Ovary (tissue), 9 donors: Measurements from ENCODE around the gene ATP2C2. TPM values are rescaled to one million over a fixed set of nuclear protein-coding genes. Genes with fewer than 3 reads are reported as not detected.

ENCODE experiments used
- DNase-seq, 5 donors: peaks; one replicate each; pipeline ENCODE4 v3.0.0-alpha.2; 2019 to 2020
- H3K27ac ChIP-seq, 2 donors: fragments of 200-600 bp; one replicate each; pipeline versions ENCODE4 v1.5.1 to v1.8.0; 2019 to 2022
- H3K27me3 ChIP-seq: fragments of 200-600 bp; one replicate; pipeline ENCODE4 v1.8.0; 2022
- H3K36me3 ChIP-seq: fragments of 200-600 bp; sonication (generic); one replicate; pipeline ENCODE4 v1.5.1; 2019
- H3K4me1 ChIP-seq: one replicate; pipeline ENCODE4 v1.8.1; 2013; ENCODE audit warnings: mild to moderate bottlenecking, moderate library complexity; ENCODE audit not compliant: insufficient read depth
- H3K4me3 ChIP-seq: fragments of 200-600 bp; sonication (generic); one replicate; pipeline ENCODE4 v1.5.1; 2017
- H3K9me3 ChIP-seq, 2 donors: fragments of 200-600 bp in 1 of 2; sonication (generic) in 1 of 2; one replicate each; pipeline versions ENCODE4 v1.5.1 to v1.8.1; 2013 to 2019; ENCODE audit warnings: mild to moderate bottlenecking in 1 of 2, moderate library complexity in 1 of 2
- EP300 ChIP-seq: sonication (generic); formaldehyde crosslinking; IDR thresholded peaks from one replicate; pipeline ENCODE4 v1.6.1; 2017; ENCODE audit warnings: antibody characterized with exemption
- POLR2A ChIP-seq: fragments of 450-650 bp; IDR thresholded peaks from one replicate; pipeline ENCODE4 v1.6.1; 2017; ENCODE audit warnings: antibody characterized with exemption, mild to moderate bottlenecking, moderate library complexity
- WGBS, 3 donors: extraction: QIAGEN DNeasy Blood & Tissue Kit in 1 of 3; methylation state at CpG; one replicate each; pipeline versions ENCODE4 v1.1.5 to v1.1.7; 2013 to 2017; 5-methylcytosine and 5-hydroxymethylcytosine counted together
- intact Hi-C, 4 donors: fragments of 100-400 bp; cut with DNase I; formaldehyde crosslinking; loops; one replicate each; pipeline versions ENCODE4 v1.11.0 to v1.15.1; 2022 to 2023
- polyA plus RNA-seq, 2 donors: library from polyadenylated mRNA; stranded (reverse); fragments of 200-250 nt in 1 of 2; fragments of 350-450 nt in 1 of 2; fragmentation: Illumina TruSeq in 1 of 2; extraction: RNeasy Lipid Tissue Mini Kit (QIAGEN cat#74804) in 1 of 2; gene quantifications; one replicate each; pipeline ENCODE4 v1.2.3, GENCODE V29; 2013 to 2014
- total RNA-seq, 7 donors: library from RNA; depleted of rRNA in 2 of 7; stranded (reverse); fragments of >200 nt in 2 of 7; fragmentation: NEBNext Ultra II Directional in 3 of 7; extraction: Animal tissue kit (Norgen Biotek cat#: 25700) in 3 of 7; gene quantifications; one replicate each; pipeline versions ENCODE4 v1.1.0 to v1.2.4, GENCODE V29; 2016 to 2023
- TF ChIP-seq, protein P1 (sequence below), 3 donors: fragments of 450-650 bp in 2 of 3; fragments of 200-600 bp in 1 of 3; IDR thresholded peaks; one replicate each; pipeline versions ENCODE4 v1.5.1 to v1.8.0; 2016 to 2022; ENCODE audit warnings: antibody characterized with exemption in 3 of 3, mild to moderate bottlenecking in 1 of 3
- donor health status: DM: no; HTN: no; CAD: no; lungs with moderate emphysema.
- donor health status: DM: no; HTN: no; CAD: no.
- donor health status: Bipolar disorder and iron deficiency.
- donor health status: DM: yes; HTN: yes; CAD: no.
- donor health status: DM: no; HTN: no; CAD: no.
- donor health status: DM: yes; HTN: yes; CAD: no.

ATP2C2 gene
- total and polyA plus RNA-seq, 9 donors, result 0.10 to 8.5 (median 1.3) TPM; not detected in 3

DNA sequence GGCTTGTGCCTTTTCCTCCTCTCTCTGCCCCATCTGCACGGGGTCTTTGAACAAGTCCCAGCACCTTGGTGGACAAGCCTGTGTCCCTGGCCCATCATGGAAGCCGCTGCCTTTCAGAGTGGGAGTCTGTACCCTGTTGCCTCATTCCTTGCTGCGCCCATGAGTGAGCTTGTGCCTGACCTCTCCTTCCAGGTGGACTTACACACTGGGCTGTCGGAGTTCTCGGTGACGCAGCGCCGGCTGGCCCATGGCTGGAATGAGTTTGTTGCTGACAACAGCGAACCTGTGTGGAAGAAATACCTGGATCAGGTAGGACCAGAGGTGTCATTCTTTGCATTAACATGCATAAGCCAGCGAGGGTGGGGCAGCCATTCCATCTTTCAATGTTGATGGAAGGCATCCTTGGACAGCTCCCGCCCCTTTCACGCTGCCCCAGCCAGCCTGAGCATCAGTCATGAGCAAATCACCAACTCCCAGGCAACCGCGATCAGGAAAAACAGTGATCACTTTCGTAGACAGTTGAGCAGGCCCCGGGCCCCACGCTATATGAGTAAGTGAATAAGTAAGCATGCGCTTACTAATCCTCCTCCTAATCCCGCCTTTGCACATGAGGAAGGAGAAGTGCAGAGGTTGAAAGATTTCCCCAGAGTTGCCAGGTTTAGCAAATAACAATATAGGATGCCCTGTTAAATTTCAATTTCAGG is 36.8 kb downstream of the ATP2C2 start:
- Histone ChIP-seq H3K27ac (no peak overlapping the region), H3K4me1 (no peaks in the 10 kb centered on the region), H3K27me3 (no peaks in the 10 kb centered on the region), H3K4me3 (no peak overlapping the region), H3K36me3 (no peaks in the 10 kb centered on the region), H3K9me3 (no peaks in the 10 kb centered on the region)
- intact Hi-C loops, result no loop called here
- no peak for DNase-seq
- WGBS, 3 donors, result 89 to 92% (median 90%) methylated on average over 19 of the region's 19 CpGs
- no peak for TF ChIP-seq POLR2A
- no peak for TF ChIP-seq EP300
- TF ChIP-seq, protein P1, sequence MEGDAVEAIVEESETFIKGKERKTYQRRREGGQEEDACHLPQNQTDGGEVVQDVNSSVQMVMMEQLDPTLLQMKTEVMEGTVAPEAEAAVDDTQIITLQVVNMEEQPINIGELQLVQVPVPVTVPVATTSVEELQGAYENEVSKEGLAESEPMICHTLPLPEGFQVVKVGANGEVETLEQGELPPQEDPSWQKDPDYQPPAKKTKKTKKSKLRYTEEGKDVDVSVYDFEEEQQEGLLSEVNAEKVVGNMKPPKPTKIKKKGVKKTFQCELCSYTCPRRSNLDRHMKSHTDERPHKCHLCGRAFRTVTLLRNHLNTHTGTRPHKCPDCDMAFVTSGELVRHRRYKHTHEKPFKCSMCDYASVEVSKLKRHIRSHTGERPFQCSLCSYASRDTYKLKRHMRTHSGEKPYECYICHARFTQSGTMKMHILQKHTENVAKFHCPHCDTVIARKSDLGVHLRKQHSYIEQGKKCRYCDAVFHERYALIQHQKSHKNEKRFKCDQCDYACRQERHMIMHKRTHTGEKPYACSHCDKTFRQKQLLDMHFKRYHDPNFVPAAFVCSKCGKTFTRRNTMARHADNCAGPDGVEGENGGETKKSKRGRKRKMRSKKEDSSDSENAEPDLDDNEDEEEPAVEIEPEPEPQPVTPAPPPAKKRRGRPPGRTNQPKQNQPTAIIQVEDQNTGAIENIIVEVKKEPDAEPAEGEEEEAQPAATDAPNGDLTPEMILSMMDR (IDR thresholded peaks at IDR 0.05), result no peak

DNA sequence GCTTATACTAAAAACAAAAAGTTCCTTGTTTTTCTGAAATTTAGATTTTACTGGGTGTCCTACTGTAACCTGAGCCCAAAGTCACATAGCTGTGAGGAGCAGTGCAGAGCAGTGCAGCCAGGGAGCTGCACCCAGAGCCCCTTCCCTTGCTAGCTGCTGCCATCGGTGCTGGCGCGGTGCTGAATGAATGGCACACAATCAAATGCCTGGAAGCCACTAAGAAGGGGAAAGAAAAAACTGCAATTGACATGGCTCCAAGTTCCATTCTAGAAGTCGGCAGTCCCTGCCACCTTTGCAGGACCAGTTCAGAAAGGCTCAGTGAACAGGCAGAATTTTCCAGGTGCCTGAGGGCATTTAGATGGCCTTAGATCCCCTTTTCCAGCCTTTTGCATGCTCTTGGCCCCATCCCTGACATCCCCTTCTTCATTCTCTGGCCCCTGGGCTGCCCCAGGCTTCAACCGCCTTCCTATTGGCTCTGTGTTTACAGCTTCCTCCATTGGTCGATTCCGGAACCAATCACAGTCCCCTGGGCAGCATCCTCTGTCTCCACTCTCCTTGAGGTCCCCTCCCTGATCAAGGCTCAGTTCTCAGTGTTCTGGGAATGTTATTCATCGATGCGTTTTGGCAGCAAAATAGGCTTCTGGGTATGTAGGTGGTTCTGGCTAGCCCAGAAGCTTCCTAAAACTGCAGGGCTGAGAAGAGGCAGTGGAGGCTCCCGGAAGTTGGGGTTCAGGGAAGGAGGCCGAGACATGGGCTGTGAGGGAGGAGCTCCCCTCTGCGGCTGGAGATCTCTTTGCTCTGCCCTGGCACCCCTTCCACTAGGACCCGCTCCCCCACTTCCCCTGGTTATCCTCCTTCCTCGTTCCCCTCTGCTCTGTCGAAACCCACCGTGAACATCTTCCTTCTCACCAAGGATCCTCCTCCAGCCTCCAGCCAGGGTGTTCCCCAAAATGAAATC is 37.9 kb downstream of the ATP2C2 start:
- no peak overlapping the region for H3K27ac ChIP-seq
- no peaks in the 10 kb centered on the region for H3K4me1 ChIP-seq

DNA sequence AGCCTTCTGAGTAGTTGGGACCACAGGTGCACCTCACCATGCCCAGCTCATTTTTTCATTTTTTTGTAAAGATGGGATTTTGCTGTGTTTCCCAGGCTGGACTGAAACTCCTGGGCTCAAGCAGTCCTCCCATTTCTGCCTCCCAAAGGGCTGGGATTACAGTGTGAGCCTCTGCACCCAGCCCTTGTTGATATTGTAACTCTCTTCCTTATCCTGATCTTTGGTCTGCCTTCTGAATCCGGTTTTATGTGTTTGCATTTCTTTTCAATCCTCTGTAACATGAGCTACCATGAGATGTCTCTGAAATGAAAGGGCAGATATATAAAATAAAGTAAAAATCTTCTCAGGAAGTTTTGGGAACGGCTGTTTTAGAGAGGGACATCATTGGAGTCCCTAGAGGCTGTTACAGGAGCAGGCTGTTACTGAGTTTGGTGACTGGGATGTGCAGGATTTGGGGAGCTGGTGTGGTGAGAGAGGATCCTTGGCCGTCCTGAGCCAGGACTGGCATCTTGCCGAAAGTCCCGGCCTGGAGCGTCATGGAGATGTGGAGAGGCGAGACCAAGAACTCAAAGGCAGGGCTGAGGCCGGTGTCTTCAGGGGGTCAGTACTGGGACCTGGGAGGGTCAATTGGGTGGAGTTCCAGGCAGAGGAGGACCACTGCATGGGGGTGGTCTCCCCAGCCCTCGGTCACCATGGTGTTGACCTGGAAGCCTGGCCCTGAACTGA is 39.4 kb downstream of the ATP2C2 start:
- WGBS, 3 donors, result 70 to 76% (median 73%) methylated on average over 9 of the region's 9 CpGs
- intact Hi-C loops, result no loop called here
- H3K27ac ChIP-seq, result no peak overlapping the region

More for the DNA sequence above, 37.9 kb downstream of the ATP2C2 start:
- H3K27me3 ChIP-seq, result no peaks in the 10 kb centered on the region
- H3K9me3 ChIP-seq, result no peaks in the 10 kb centered on the region
- WGBS, 3 donors, result 59 to 67% (median 67%) methylated on average over 16 of the region's 16 CpGs
- no peak for TF ChIP-seq POLR2A
- no peak for TF ChIP-seq EP300
- TF ChIP-seq, protein P1 (IDR thresholded peaks at IDR 0.05), result no peak
- no peak overlapping the region for H3K4me3 ChIP-seq
- no peak for DNase-seq
- no peaks in the 10 kb centered on the region for H3K36me3 ChIP-seq
- intact Hi-C loops, result no loop called here

DNA sequence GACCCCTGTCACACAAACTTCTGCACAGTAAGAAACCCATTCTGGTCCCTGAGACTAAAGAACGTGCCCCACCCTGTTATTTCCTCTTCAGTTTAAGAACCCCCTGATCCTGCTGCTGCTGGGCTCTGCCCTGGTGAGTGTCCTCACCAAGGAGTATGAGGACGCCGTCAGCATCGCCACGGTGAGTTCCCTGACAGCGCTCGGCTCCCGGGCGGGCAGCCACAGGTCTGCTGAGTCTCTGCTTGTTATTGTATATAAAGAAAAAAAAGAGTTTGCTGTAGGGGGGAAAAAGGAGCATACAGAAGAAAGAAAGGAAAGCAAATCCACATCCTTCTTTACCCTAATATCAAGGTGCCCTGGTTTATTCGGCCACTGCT is 40.0 kb downstream of the ATP2C2 start:
- 82 to 90% (median 86%) methylated on average over 10 of the region's 10 CpGs for WGBS, 3 donors
- Histone ChIP-seq H3K4me1 (no peaks in the 10 kb centered on the region), H3K27ac (no peak overlapping the region), H3K4me3 (no peak overlapping the region), H3K9me3 (no peaks in the 10 kb centered on the region), H3K36me3 (no peaks in the 10 kb centered on the region), H3K27me3 (no peaks in the 10 kb centered on the region)
- no peak for DNase-seq
- no peak for TF ChIP-seq POLR2A
- TF ChIP-seq EP300, result no peak
- TF ChIP-seq, protein P1 (IDR thresholded peaks at IDR 0.05), result no peak
- intact Hi-C loops, result no loop called here

More for the DNA sequence above, 39.4 kb downstream of the ATP2C2 start:
- Histone ChIP-seq H3K9me3 (no peaks in the 10 kb centered on the region), H3K36me3 (no peaks in the 10 kb centered on the region), H3K27me3 (no peaks in the 10 kb centered on the region), H3K4me1 (no peaks in the 10 kb centered on the region), H3K4me3 (no peak overlapping the region)
- TF ChIP-seq EP300, result no peak
- TF ChIP-seq, protein P1 (IDR thresholded peaks at IDR 0.05), result no peak
- TF ChIP-seq POLR2A, result no peak
- DNase-seq, result no peak
